ENCODE results near the gene ZDHHC24.
"Not testable (repeated sequence)": the region's sequence is repeated elsewhere in the genome, so short reads cannot be mapped to it uniquely, and the experiment has no call there.

ZDHHC24 gene

DNA sequence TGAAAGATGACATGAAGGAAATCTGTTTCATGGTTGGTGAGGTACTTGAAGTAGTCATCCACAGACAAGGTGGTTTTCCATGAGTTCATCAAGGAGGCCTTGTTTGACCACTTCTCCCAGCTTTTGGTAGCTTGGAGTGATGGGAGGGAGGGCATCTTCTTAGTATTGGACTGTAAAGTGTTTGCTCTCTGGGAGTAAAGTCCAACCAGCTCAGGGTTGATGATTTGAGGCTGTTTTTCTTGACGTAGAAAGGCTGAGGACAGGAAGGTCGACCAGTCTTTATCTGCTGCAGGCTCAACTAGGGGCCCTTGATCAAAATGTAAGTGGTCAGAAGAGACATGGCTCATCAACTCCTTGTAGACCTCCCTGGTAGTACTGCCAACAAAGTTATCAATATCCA, 45.3 kb upstream of the ZDHHC24 start:
- Histone ChIP-seq H3K36me3 (no peaks in the 10 kb centered on the region), H3K4me1 (ENCODE audit: control insufficient read depth in 1 of 2, insufficient read depth in 1 of 2, low read depth in 1 of 2, low read length in 1 of 2) (peaks cover 15 to 19% of the 10 kb centered on the region in 2 experiments), H3K27ac (no peak overlapping the region), H3K4me3 (ENCODE audit: low read depth in 1 of 2, low read length in 1 of 2) (no peak overlapping the region), H3K27me3 (no peaks in the 10 kb centered on the region), H3K9me3 (no peaks in the 10 kb centered on the region)
- TF ChIP-seq, protein P1, sequence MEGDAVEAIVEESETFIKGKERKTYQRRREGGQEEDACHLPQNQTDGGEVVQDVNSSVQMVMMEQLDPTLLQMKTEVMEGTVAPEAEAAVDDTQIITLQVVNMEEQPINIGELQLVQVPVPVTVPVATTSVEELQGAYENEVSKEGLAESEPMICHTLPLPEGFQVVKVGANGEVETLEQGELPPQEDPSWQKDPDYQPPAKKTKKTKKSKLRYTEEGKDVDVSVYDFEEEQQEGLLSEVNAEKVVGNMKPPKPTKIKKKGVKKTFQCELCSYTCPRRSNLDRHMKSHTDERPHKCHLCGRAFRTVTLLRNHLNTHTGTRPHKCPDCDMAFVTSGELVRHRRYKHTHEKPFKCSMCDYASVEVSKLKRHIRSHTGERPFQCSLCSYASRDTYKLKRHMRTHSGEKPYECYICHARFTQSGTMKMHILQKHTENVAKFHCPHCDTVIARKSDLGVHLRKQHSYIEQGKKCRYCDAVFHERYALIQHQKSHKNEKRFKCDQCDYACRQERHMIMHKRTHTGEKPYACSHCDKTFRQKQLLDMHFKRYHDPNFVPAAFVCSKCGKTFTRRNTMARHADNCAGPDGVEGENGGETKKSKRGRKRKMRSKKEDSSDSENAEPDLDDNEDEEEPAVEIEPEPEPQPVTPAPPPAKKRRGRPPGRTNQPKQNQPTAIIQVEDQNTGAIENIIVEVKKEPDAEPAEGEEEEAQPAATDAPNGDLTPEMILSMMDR (IDR thresholded peaks at IDR 0.05): no peak

DNA sequence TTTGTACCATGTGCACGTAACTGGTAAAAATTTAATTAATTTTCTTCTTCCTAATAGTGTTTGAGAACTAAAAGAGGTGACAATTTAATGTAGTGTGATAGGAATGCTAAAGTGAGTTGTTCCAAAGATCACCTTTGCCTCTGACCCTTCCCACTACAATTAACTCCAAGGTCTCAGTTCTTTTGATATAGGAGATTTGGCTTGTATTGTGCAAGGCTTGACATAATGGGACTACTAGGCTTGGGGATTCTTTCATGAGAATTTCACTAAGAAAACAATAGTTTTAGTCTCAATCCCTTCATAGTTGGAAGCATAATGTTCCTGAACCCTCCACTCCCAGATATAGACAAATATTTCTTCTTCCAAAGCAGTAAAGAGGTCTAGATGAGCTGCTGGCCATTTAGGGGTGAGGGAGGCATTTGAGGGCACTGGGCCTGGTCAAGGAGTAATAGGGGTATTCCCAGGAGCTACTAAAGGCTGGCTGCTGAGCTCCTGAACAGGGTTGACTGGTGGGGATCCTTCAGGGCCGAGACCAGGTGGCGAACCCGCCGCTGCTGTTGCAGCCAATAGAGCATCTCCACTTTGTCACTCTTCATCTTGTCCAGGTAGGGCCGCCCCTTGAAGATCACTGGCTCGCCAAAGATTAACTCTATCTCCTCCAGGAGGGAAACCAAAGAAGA, 44.3 kb upstream of the ZDHHC24 start:
- Histone ChIP-seq H3K36me3 (no peaks in the 10 kb centered on the region), H3K27me3 (no peaks in the 10 kb centered on the region), H3K9me3 (no peaks in the 10 kb centered on the region), H3K27ac (no peak overlapping the region), H3K4me1 (ENCODE audit: control insufficient read depth in 1 of 2, insufficient read depth in 1 of 2, low read depth in 1 of 2, low read length in 1 of 2) (peaks cover 15 to 19% of the 10 kb centered on the region in 2 experiments), H3K4me3 (ENCODE audit: low read depth in 1 of 2, low read length in 1 of 2) (no peak overlapping the region)
- TF ChIP-seq, protein P1 (IDR thresholded peaks at IDR 0.05): no peak

- H3K27me3 ChIP-seq; H3K27ac ChIP-seq; H3K4me3 ChIP-seq (ENCODE audit: low read depth in 1 of 2, low read length in 1 of 2); H3K36me3 ChIP-seq; H3K9me3 ChIP-seq: not testable (repeated sequence)
- peaks cover 15 to 19% of the 10 kb centered on the region in 2 experiments for H3K4me1 ChIP-seq (ENCODE audit: control insufficient read depth in 1 of 2, insufficient read depth in 1 of 2, low read depth in 1 of 2, low read length in 1 of 2)
Measured at GRCh38 chr11:66589315-66589714, 43.5 kb upstream of the ZDHHC24 start.

DNA sequence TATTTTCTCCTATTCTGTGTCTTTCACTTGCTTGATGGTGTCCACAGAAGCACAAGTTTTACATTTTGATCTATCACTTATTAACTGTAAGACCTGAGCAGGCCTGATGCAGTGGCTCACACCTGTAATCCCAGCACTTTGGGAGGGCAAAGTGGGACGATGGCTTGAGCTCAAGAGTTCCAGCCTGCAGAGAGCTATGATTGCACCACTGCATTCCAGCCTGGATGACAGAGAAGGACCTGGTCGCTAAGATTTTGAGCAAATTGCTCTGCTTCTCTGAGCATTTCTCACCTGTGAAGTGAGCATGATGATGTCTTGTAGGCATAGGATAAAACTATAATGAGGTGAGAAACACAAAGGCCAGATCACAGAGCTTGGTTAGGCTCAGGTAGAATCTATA, 40.3 kb upstream of the ZDHHC24 start:
- Histone ChIP-seq H3K4me1 (ENCODE audit: control insufficient read depth in 1 of 2, insufficient read depth in 1 of 2, low read depth in 1 of 2, low read length in 1 of 2) (no peaks in the 10 kb centered on the region), H3K27me3 (peaks cover 7% of the 10 kb centered on the region), H3K36me3 (no peaks in the 10 kb centered on the region), H3K27ac (no peak overlapping the region), H3K4me3 (ENCODE audit: low read depth in 1 of 2, low read length in 1 of 2) (no peak overlapping the region), H3K9me3 (no peaks in the 10 kb centered on the region)
- TF ChIP-seq, protein P1 (IDR thresholded peaks at IDR 0.05): no peak

DNA sequence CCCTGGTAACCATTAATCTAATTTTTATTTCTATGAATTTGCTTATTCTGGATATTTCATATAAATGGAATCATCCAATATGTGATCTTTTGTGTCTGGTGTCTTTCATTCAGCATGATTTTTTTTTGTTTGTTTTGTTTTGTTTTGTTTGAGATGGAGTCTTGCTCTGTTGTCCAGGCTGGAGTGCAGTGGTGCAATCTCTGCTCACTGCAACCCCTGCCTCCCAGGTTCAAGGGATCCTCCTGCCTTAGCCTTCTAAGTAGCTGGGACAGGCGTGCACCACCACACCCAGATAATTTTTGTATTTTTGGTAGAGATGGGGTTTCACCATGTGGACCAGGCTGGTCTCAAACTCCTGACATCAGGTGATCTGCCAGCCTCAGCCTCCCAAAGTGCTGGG, 39.6 kb upstream of the ZDHHC24 start:
- not testable (repeated sequence) for H3K27ac ChIP-seq; H3K4me1 ChIP-seq (ENCODE audit: control insufficient read depth in 1 of 2, insufficient read depth in 1 of 2, low read depth in 1 of 2, low read length in 1 of 2); H3K4me3 ChIP-seq (ENCODE audit: low read depth in 1 of 2, low read length in 1 of 2); H3K27me3 ChIP-seq; H3K36me3 ChIP-seq; H3K9me3 ChIP-seq

- not testable (repeated sequence) for H3K4me1 ChIP-seq (ENCODE audit: control insufficient read depth in 1 of 2, insufficient read depth in 1 of 2, low read depth in 1 of 2, low read length in 1 of 2); H3K27ac ChIP-seq; H3K36me3 ChIP-seq; H3K9me3 ChIP-seq; H3K27me3 ChIP-seq; H3K4me3 ChIP-seq (ENCODE audit: low read depth in 1 of 2, low read length in 1 of 2)
Measured at GRCh38 chr11:66582565-66583147, 36.8 kb upstream of the ZDHHC24 start.

GRCh38 chr11:66581261-66581660, 35.4 kb upstream of the ZDHHC24 start:
- H3K27me3 ChIP-seq: peaks cover 7% of the 10 kb centered on the region
- TF ChIP-seq, protein P1 (IDR thresholded peaks at IDR 0.05): no peak

More at GRCh38 chr11:66581261-66581660, 35.4 kb upstream of the ZDHHC24 start:
- Histone ChIP-seq H3K4me3 (ENCODE audit: low read depth in 1 of 2, low read length in 1 of 2) (no peak overlapping the region), H3K9me3 (no peaks in the 10 kb centered on the region), H3K36me3 (no peaks in the 10 kb centered on the region), H3K4me1 (ENCODE audit: control insufficient read depth in 1 of 2, insufficient read depth in 1 of 2, low read depth in 1 of 2, low read length in 1 of 2) (peaks cover 3 to 6% of the 10 kb centered on the region in 2 experiments), H3K27ac (no peak overlapping the region)

All from neutrophil (primary cell).